ENCODE results near the gene DIDO1. TPM values are rescaled to one million over a fixed set of nuclear protein-coding genes. Genes with fewer than 3 reads are reported as not detected.

Gene DIDO1
- total and polyA plus RNA-seq, 2 of the 13 experiments (the other 11 are each of a cell fraction or from before 2014, with no cell fraction given), result 75.0 to 75.1 TPM

DNA sequence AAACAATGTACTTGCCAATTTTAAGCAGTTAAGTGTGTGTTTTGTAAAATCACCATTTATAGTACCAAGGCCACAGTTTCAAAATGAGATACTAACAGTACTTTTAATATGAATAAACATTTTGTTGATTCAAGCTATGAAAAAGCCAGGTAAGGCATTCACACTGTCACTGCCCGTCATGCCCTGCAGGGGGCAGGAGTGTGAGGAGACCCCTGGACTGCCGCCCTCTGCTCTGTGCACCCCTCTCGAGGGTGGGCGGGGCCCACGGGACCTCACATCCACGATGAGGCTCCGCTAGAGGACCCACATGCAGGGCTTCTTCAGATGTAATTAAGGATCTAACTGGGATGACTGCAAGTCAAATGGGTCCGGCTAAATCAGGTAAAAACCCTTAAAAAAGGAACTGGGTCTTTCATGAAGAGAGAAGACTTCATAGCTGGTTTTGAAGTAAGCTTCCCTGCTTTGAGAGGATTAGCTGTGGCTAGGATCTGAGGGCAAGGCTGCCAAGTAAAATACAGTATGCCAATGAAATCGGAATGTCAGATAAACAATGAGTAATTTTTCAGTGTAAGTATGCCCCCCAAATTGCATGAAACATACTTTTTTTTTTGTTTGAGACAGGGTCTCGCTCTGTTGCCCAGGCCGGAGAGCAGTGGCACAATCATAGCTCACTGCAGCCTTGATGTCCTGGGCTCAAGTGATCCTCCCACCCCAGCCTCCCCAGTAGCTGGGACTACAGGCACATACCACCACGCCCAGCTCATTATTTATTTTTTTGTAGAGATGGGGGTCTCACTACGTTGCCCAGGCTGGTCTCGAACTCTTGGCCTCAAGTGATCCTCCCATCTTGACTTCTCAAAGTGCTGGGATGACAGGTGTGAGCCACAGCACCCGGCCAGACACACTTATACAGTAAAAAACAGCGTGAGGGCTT is 18.7 kb downstream of the DIDO1 start (continued):
- 0 out of 2 replicates have a peak, but pooled peaks have one; percentile 48 for TF ChIP-seq KAT7 (CRISPR knock-in tag; IDR thresholded peaks at IDR 0.05; ENCODE audit: borderline replicate concordance)
- 0 out of 2 replicates have a peak, but pooled peaks have one; percentile 26 for TF ChIP-seq RCOR2 (CRISPR knock-in tag; IDR thresholded peaks at IDR 0.05)
- TF ChIP-seq, protein P1, sequence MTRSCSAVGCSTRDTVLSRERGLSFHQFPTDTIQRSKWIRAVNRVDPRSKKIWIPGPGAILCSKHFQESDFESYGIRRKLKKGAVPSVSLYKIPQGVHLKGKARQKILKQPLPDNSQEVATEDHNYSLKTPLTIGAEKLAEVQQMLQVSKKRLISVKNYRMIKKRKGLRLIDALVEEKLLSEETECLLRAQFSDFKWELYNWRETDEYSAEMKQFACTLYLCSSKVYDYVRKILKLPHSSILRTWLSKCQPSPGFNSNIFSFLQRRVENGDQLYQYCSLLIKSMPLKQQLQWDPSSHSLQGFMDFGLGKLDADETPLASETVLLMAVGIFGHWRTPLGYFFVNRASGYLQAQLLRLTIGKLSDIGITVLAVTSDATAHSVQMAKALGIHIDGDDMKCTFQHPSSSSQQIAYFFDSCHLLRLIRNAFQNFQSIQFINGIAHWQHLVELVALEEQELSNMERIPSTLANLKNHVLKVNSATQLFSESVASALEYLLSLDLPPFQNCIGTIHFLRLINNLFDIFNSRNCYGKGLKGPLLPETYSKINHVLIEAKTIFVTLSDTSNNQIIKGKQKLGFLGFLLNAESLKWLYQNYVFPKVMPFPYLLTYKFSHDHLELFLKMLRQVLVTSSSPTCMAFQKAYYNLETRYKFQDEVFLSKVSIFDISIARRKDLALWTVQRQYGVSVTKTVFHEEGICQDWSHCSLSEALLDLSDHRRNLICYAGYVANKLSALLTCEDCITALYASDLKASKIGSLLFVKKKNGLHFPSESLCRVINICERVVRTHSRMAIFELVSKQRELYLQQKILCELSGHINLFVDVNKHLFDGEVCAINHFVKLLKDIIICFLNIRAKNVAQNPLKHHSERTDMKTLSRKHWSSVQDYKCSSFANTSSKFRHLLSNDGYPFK (CRISPR knock-in tag; IDR thresholded peaks at IDR 0.05; ENCODE audit: borderline replicate concordance), result no peak
- TF ChIP-seq, protein P2, sequence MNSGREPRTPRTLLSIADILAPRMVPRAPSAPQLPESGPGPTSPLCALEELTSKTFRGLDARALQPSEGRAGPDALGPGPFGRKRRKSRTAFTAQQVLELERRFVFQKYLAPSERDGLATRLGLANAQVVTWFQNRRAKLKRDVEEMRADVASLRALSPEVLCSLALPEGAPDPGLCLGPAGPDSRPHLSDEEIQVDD (CRISPR knock-in tag; IDR thresholded peaks at IDR 0.05; ENCODE audit: borderline replicate concordance), result no peak
- TF ChIP-seq, protein P3, sequence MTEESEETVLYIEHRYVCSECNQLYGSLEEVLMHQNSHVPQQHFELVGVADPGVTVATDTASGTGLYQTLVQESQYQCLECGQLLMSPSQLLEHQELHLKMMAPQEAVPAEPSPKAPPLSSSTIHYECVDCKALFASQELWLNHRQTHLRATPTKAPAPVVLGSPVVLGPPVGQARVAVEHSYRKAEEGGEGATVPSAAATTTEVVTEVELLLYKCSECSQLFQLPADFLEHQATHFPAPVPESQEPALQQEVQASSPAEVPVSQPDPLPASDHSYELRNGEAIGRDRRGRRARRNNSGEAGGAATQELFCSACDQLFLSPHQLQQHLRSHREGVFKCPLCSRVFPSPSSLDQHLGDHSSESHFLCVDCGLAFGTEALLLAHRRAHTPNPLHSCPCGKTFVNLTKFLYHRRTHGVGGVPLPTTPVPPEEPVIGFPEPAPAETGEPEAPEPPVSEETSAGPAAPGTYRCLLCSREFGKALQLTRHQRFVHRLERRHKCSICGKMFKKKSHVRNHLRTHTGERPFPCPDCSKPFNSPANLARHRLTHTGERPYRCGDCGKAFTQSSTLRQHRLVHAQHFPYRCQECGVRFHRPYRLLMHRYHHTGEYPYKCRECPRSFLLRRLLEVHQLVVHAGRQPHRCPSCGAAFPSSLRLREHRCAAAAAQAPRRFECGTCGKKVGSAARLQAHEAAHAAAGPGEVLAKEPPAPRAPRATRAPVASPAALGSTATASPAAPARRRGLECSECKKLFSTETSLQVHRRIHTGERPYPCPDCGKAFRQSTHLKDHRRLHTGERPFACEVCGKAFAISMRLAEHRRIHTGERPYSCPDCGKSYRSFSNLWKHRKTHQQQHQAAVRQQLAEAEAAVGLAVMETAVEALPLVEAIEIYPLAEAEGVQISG (CRISPR knock-in tag; IDR thresholded peaks at IDR 0.05), result peak; percentile 88
- TF ChIP-seq ZFX (CRISPR knock-in tag; IDR thresholded peaks at IDR 0.05; ENCODE audit: low read depth), result peak; percentile 41; the same call in 1 of the 2 replicates
- TF ChIP-seq, protein P4, sequence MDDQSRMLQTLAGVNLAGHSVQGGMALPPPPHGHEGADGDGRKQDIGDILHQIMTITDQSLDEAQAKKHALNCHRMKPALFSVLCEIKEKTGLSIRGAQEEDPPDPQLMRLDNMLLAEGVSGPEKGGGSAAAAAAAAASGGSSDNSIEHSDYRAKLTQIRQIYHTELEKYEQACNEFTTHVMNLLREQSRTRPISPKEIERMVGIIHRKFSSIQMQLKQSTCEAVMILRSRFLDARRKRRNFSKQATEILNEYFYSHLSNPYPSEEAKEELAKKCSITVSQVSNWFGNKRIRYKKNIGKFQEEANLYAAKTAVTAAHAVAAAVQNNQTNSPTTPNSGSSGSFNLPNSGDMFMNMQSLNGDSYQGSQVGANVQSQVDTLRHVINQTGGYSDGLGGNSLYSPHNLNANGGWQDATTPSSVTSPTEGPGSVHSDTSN (CRISPR knock-in tag; IDR thresholded peaks at IDR 0.05; ENCODE audit: borderline replicate concordance), result no peak
- TF ChIP-seq RXRB (CRISPR knock-in tag; IDR thresholded peaks at IDR 0.05; ENCODE audit: borderline replicate concordance), result 0 out of 2 replicates have a peak, but pooled peaks have one; percentile 24
- no peak for TF ChIP-seq ZNF841 (CRISPR knock-in tag; IDR thresholded peaks at IDR 0.05; ENCODE audit: borderline replicate concordance)
- TF ChIP-seq, protein P5, sequence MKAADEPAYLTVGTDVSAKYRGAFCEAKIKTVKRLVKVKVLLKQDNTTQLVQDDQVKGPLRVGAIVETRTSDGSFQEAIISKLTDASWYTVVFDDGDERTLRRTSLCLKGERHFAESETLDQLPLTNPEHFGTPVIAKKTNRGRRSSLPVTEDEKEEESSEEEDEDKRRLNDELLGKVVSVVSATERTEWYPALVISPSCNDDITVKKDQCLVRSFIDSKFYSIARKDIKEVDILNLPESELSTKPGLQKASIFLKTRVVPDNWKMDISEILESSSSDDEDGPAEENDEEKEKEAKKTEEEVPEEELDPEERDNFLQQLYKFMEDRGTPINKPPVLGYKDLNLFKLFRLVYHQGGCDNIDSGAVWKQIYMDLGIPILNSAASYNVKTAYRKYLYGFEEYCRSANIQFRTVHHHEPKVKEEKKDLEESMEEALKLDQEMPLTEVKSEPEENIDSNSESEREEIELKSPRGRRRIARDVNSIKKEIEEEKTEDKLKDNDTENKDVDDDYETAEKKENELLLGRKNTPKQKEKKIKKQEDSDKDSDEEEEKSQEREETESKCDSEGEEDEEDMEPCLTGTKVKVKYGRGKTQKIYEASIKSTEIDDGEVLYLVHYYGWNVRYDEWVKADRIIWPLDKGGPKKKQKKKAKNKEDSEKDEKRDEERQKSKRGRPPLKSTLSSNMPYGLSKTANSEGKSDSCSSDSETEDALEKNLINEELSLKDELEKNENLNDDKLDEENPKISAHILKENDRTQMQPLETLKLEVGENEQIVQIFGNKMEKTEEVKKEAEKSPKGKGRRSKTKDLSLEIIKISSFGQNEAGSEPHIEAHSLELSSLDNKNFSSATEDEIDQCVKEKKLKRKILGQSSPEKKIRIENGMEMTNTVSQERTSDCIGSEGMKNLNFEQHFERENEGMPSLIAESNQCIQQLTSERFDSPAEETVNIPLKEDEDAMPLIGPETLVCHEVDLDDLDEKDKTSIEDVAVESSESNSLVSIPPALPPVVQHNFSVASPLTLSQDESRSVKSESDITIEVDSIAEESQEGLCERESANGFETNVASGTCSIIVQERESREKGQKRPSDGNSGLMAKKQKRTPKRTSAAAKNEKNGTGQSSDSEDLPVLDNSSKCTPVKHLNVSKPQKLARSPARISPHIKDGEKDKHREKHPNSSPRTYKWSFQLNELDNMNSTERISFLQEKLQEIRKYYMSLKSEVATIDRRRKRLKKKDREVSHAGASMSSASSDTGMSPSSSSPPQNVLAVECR (CRISPR knock-in tag; IDR thresholded peaks at IDR 0.05; ENCODE audit: borderline replicate concordance), result peak; percentile 55; the same call in 1 of the 2 replicates
- TF ChIP-seq RAD21 (CRISPR knock-in tag; IDR thresholded peaks at IDR 0.05), result peak; percentile 79
- peak; percentile 56; the same call in 1 of the 2 replicates for TF ChIP-seq SP5 (CRISPR knock-in tag; IDR thresholded peaks at IDR 0.05; ENCODE audit: borderline replicate concordance, low read depth)
- TF ChIP-seq NR2F6 (IDR thresholded peaks at IDR 0.05), result no peak
- TF ChIP-seq NR2F6 (CRISPR knock-in tag; IDR thresholded peaks at IDR 0.05), result no peak
- TF ChIP-seq NBN (conservative IDR thresholded peaks at IDR 0.05), result no peak

All from HepG2 (cell line).